Urinary bladder (tissue), 4 donors: ENCODE measurements around the gene PPP2R2C. TPM values are rescaled to one million over a fixed set of nuclear protein-coding genes. Genes with fewer than 3 reads are reported as not detected.
A peak's percentile ranks its signal among the peaks of the same experiment; 100 is the strongest.

Experiments used
- DNase-seq: peaks from one replicate; pipeline ENCODE4 v3.0.0-alpha.2; 2015; ENCODE audit errors: extremely low spot score
- H3K27ac ChIP-seq: one replicate; pipeline ENCODE4 v1.5.1; 2013; ENCODE audit warnings: low read depth, mild to moderate bottlenecking, moderate library complexity
- H3K36me3 ChIP-seq: one replicate; pipeline ENCODE4 v1.6.1; 2013; ENCODE audit warnings: mild to moderate bottlenecking, moderate library complexity; ENCODE audit not compliant: insufficient read depth
- H3K4me1 ChIP-seq: one replicate; pipeline ENCODE4 v1.6.1; 2013; ENCODE audit warnings: mild to moderate bottlenecking, moderate library complexity; ENCODE audit not compliant: insufficient read depth
- H3K4me3 ChIP-seq: one replicate; pipeline ENCODE4 v1.5.1; 2013; ENCODE audit warnings: low read depth, low read length
- WGBS: extraction: QIAGEN DNeasy Blood & Tissue Kit; methylation state at CpG from one replicate; pipeline ENCODE4 v1.1.7; 2013; 5-methylcytosine and 5-hydroxymethylcytosine counted together
- polyA plus RNA-seq: library from polyadenylated mRNA; stranded (reverse); fragments of 200-250 nt; gene quantifications from one replicate; pipeline ENCODE4 v1.2.3, GENCODE V29; 2013
- total RNA-seq: library from RNA; depleted of rRNA; stranded (reverse); fragments of >200 nt; gene quantifications from one replicate; pipeline ENCODE4 v1.2.3, GENCODE V29; 2014
- donor health status: healthy with polysubstance abuse.
- donor health status: healthy.

PPP2R2C gene
- total RNA-seq (3.0 TPM), polyA plus RNA-seq (0.94 TPM)

DNA sequence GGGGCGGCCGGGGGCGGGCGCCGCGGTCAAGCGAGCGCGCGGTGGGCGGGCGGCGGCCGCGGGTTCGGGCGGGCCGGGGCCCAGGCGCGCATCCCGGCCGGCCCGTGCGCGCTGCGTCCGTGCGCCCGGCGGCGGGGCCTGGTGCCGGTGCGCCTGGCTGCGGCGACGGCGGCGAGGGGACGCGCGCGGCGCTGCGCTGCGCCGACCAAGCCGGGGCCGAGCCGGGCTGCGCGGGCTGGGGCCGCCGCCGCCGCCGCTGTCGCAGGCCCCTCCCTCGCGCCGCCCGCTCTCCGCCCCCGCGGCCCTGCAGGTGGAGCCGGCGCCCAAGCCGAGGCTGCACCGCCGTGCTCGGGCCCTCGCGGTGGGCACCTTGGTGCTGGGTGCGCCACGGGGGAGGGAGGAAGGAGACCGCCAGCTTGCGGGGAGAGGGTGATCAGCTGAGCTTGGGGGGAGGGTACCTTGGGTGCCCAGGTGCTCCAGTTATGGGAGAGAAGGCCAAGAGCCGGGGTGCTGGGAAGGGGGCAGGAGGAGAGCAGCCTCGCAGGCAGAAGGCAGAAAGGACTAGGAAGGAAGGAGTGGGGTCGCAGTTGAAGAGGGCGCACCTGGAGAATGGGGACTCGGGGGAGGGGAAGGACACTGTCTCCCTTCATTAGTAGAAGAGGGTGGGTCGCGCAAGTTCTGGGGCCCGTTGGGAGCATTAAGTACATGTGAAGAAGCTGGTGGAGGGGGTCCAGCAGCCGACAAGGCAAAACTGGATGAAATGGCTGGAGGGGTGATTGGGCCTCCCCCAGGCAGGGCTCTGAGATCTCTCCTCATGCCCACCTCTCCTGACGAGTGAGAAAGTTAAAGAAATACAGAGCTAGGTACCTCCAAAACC lies at the start of gene PPP2R2C:
Gene PPP2R2C (minus strand): TSS at position 228 of the 877 bp plus-strand sequence. CDS start 385 bp downstream, outside the sequence.
- DNase-seq = no peak
- Histone ChIP-seq H3K36me3 (no peaks in the 10 kb centered on the region), H3K4me3 (peak within 1 kb of the TSS; percentile 33), H3K4me1 (peaks cover 1% of the 10 kb centered on the region), H3K27ac (no peak within 1 kb of the TSS)
- WGBS = 1% methylated on average over 85 of the region's 86 CpGs

DNA sequence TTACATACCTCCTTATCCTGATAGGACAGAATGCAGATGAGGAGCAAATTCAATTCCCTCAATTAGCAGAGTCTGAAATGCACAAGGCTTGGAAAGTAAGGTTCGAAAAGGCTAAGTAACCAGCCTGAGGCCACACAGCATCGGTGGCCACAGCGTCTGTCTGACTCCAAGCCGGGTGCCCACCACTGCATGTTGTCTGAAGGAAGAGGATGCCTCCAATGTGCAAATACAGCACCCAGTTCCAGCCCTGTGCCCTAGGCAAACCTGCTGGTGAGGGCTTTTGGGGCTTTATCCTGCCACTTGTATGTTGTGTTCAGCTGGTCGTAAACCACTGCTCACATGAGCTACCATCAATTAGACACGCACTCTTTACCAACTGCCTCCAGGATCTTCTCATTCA lies 48.6 kb upstream of the PPP2R2C start:
- Histone ChIP-seq H3K36me3 (no peaks in the 10 kb centered on the region), H3K4me1 (no peaks in the 10 kb centered on the region), H3K4me3 (no peak overlapping the region), H3K27ac (no peak overlapping the region)
- 67% methylated on average over 6 of the region's 6 CpGs for WGBS
- no peak for DNase-seq

DNA sequence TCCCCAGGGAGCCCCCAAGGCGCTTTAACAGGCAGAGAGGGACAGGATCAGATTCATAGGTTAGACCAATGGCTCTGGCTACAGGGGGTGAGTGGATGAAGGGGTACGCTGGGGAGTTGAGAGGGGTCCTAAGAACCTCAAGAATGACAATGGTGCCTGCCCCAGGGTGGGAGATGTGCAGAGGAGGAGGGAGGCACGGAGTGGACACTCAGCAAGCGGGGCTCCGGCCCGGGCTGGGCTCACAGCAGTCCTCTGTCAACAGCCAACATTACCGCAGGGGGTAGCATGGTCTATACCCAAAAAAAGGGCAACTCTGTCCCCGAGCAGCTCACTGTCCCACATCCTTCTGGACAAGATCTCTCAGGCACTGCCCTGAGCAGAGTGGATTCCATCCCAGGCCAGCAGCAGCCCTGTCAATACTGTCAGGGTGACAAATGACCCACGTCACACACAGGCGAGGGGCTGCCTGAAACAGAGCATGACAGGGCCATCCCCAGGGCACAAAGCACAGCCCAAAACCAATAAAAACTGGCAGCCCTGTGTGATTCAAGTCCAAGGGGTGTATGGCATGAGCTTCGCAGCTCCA lies 47.7 kb upstream of the PPP2R2C start:
- 55% methylated on average over 11 of the region's 11 CpGs for WGBS
- no peak overlapping the region for H3K4me3 ChIP-seq
- no peaks in the 10 kb centered on the region for H3K4me1 ChIP-seq
- H3K36me3 ChIP-seq = no peaks in the 10 kb centered on the region
- no peak overlapping the region for H3K27ac ChIP-seq
- no peak for DNase-seq

GRCh38 chr4:6517171-6517570 lies 44.8 kb upstream of the PPP2R2C start:
- Histone ChIP-seq H3K36me3 (no peaks in the 10 kb centered on the region), H3K27ac (no peak overlapping the region), H3K4me1 (no peaks in the 10 kb centered on the region), H3K4me3 (no peak overlapping the region)
- DNase-seq = no peak
- WGBS = 84% methylated on average over 2 of the region's 2 CpGs

GRCh38 chr4:6516762-6517161 lies 44.3 kb upstream of the PPP2R2C start:
- DNase-seq = no peak
- 60% methylated on average over 8 of the region's 8 CpGs for WGBS
- Histone ChIP-seq H3K36me3 (no peaks in the 10 kb centered on the region), H3K4me3 (no peak overlapping the region), H3K4me1 (no peaks in the 10 kb centered on the region), H3K27ac (no peak overlapping the region)

GRCh38 chr4:6516281-6516680 lies 43.9 kb upstream of the PPP2R2C start:
- no peak overlapping the region for H3K27ac ChIP-seq
- no peaks in the 10 kb centered on the region for H3K36me3 ChIP-seq
- 66% methylated on average over 9 of the region's 9 CpGs for WGBS
- no peaks in the 10 kb centered on the region for H3K4me1 ChIP-seq
- no peak overlapping the region for H3K4me3 ChIP-seq
- DNase-seq = no peak

DNA sequence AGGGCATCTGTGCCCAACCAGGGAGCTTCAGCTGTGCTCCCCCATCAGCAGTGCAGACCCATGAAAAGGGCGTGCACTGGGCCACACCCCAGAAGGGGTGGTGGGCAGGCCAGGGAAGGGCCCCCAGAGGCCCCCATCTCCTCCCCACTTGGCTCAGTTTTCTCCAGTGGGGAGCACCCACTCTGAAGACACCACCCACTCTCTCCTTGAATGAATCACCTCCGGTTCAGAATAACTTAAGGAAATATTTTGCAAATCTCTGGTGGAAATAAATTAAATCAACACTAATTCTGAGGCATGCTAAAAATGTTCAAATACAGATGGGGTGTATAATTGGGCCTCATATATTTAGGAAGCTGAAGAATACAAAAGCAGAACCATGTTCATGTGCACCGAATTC lies 41.3 kb upstream of the PPP2R2C start:
- Histone ChIP-seq H3K4me1 (no peaks in the 10 kb centered on the region), H3K36me3 (no peaks in the 10 kb centered on the region), H3K4me3 (no peak overlapping the region), H3K27ac (no peak overlapping the region)
- no peak for DNase-seq
- 71% methylated on average over 3 of the region's 3 CpGs for WGBS

GRCh38 chr4:6509587-6509986 lies 37.2 kb upstream of the PPP2R2C start:
- H3K36me3 ChIP-seq = no peaks in the 10 kb centered on the region
- 62% methylated on average over 7 of the region's 7 CpGs for WGBS
- no peak overlapping the region for H3K4me3 ChIP-seq
- DNase-seq = no peak
- H3K4me1 ChIP-seq = no peaks in the 10 kb centered on the region
- no peak overlapping the region for H3K27ac ChIP-seq

GRCh38 chr4:6507345-6507744 lies 34.9 kb upstream of the PPP2R2C start:
- H3K4me3 ChIP-seq = no peak overlapping the region
- 86% methylated on average over 4 of the region's 4 CpGs for WGBS
- DNase-seq = no peak
- H3K36me3 ChIP-seq = no peaks in the 10 kb centered on the region
- H3K4me1 ChIP-seq = no peaks in the 10 kb centered on the region
- no peak overlapping the region for H3K27ac ChIP-seq

DNA sequence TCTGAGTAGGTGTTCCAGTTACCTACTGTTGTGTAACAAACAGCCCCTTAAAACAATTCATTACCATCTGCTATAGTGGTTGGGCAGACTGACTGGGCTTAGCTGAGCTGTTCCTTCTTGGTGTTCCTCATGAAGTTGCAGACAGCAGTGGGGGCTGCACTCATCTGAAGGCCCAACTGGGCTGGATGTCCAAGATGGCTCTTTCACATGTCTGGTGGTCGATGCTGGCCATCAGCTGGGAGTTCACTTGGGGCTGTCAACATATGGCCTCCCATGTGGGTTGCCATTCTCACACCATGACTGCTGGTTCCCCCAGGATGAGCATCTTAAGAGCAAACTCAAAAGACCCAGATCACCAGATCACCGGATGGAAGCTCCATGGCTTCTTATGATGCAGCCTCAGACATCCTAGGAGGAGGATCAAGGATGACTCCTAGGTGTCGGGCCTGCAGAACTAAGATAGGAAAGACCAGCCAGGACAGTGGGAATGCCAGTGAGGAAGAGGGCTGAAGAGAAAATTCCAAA lies 34.3 kb upstream of the PPP2R2C start:
- H3K4me1 ChIP-seq = no peaks in the 10 kb centered on the region
- no peaks in the 10 kb centered on the region for H3K36me3 ChIP-seq
- no peak for DNase-seq
- WGBS = 88% methylated on average over 3 of the region's 3 CpGs
- H3K27ac ChIP-seq = no peak overlapping the region
- no peak overlapping the region for H3K4me3 ChIP-seq

- no peak for DNase-seq
- 81% methylated on average over 5 of the region's 5 CpGs for WGBS
- Histone ChIP-seq H3K36me3 (no peaks in the 10 kb centered on the region), H3K4me1 (no peaks in the 10 kb centered on the region), H3K4me3 (no peak overlapping the region), H3K27ac (no peak overlapping the region)
Observed at GRCh38 chr4:6504900-6505496, 32.6 kb upstream of the PPP2R2C start.

GRCh38 chr4:6502747-6503465 lies 30.5 kb upstream of the PPP2R2C start:
- Histone ChIP-seq H3K4me3 (no peak overlapping the region), H3K27ac (no peak overlapping the region), H3K4me1 (no peaks in the 10 kb centered on the region), H3K36me3 (no peaks in the 10 kb centered on the region)
- DNase-seq = no peak
- WGBS = 73% methylated on average over 6 of the region's 6 CpGs

DNA sequence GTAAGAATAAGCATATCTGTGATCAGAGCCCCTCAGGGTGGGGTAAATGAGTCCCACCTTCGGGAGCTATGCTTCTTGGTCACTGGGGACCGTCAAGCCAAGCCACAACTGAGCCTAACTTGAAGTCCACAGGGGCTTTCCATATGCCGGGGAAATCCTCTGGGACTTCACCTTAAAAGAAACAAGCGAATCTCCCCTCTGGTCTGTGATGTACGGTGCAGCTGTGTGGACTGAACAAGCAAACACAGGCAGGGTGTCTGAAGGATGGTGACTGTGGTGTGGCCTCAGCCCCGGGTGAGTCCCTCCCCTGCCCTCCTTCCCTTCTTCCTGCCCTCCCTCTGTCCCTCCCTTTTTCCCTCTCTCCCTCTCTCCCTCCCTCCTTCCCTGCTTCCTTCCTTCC lies 29.7 kb upstream of the PPP2R2C start:
- H3K27ac ChIP-seq = no peak overlapping the region
- WGBS = 77% methylated on average over 6 of the region's 6 CpGs
- H3K4me3 ChIP-seq = no peak overlapping the region
- no peaks in the 10 kb centered on the region for H3K4me1 ChIP-seq
- no peak for DNase-seq
- no peaks in the 10 kb centered on the region for H3K36me3 ChIP-seq
